ES-I3 (cell line): ENCODE results near the gene CLCF1.

Experiments
- H3K36me3 ChIP-seq: 2 replicates; pipeline ENCODE4 v1.6.1; 2013; ENCODE audit warnings: mild to moderate bottlenecking, low read length, control low read depth, moderate library complexity; ENCODE audit not compliant: insufficient read depth
- H3K4me1 ChIP-seq: 2 replicates; pipeline ENCODE4 v1.6.1; 2013; ENCODE audit warnings: mild to moderate bottlenecking, control low read depth, low read length; ENCODE audit not compliant: insufficient read depth
- H3K9ac ChIP-seq: 2 replicates; pipeline ENCODE4 v1.6.1; 2013; ENCODE audit warnings: low read depth, mild to moderate bottlenecking, low read length, moderate library complexity
- H3K9me3 ChIP-seq: 2 replicates; pipeline ENCODE4 v1.6.1; 2013; ENCODE audit warnings: mild to moderate bottlenecking, low read length, moderate library complexity; ENCODE audit not compliant: control insufficient read depth, insufficient read depth

CLCF1 gene

DNA sequence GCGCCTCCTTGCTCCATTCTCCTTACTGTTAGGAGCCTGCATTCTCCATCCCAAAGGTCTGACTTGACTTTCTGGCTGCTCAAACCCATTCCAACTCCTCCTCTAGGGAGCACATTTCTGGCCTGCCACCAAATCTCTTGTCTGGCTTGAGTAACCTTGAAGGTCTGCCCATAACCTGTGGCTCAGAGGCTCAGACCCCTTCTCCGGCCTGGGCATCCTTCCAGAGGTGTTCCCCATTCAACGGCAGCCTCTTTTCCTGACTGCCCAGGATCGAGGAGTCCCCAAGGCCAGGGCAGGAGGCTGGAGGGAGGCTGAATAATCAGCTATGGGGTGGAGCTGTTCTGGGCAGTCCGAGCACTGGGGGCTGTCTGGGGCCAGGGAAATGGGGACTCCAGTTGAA is 20.6 kb upstream of the CLCF1 start:
- Histone ChIP-seq H3K36me3 (peaks cover 8% of the 10 kb centered on the region), H3K4me1 (peaks cover 19% of the 10 kb centered on the region), H3K9ac (no peak overlapping the region), H3K9me3 (no peaks in the 10 kb centered on the region)

- Histone ChIP-seq H3K9me3 (no peaks in the 10 kb centered on the region), H3K4me1 (peaks cover 19% of the 10 kb centered on the region), H3K36me3 (peaks cover 6% of the 10 kb centered on the region), H3K9ac (no peak overlapping the region)
Measured at GRCh38 chr11:67393437-67393836, 20.0 kb upstream of the CLCF1 start.

DNA sequence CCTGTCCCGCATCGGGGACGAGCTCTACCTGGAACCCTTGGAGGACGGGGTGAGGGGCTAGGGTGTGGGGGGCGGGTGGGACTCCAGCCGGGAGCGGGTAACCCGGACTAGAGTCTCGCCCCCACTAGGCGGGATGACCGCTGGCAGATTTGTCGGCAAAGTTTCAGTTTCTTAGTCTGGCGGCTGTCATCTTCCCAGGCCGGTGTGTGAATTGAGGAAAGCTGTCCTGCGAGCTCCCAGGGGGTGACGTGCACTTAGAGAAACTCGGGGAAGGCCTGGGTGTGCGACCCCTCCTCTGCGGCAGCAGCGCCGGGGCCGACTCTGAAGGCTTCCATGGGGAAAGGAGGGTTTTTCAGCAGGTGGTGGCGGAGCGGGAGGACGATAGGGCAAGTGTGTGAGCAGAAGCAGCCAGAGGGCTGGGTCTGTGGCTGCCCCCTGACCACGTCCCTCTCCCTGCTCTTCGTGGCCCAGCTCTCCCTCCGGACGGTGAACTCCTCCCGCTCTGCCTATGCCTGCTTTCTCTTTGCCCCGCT is 18.9 kb upstream of the CLCF1 start:
- peak overlapping the region; percentile 56 for H3K9ac ChIP-seq
- H3K9me3 ChIP-seq, result no peaks in the 10 kb centered on the region
- peaks cover 14% of the 10 kb centered on the region for H3K4me1 ChIP-seq
- 0 out of 2 replicates have a peak, but pooled peaks cover under 1% of the 10 kb centered on the region for H3K36me3 ChIP-seq

DNA sequence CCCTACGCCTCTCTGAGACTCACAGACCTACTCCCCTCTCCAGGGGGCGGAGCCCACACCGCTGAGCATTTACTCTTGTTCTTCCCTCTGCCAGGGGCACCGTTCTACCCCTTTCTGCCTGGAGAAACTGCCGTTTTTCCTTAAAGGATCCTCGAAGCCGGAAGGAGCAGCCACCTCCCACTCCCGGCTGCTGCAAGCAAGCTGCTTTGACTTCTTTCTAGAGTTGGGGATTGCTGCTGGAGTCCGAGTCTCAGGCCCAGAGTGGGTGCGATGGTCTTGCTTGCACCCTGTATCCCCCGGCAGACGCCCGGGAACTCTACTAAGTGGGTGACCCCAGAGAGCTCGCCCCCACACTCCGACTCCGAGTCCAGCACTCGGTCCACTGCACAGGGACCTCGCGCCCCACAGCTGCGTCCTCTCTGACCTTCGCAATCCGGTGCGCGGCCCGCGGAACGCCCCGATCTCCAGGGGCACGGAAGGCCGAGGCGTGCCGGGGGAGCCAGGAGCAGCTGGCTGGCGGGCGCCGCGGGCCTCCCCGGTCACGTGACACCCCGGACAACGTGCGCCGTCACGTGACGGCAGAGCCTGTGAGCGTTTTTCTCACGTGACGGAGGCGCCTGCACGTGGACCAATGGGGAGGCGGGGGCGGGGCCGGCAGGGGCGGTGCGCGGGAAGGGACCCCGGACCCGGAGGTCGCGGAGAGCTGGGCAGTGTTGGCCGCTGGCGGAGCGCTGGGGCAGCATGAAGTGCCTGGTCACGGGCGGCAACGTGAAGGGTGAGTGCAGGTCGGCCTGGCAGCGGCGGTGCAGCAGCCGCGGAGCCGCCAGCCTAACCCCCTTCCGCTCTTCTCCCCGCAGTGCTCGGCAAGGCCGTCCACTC is 18.1 kb upstream of the CLCF1 start, which contains the start of gene RAD9A:
TSS of gene RAD9A (plus strand) at position 683 of the 879 bp plus-strand sequence. CDS start at position 742, 59 bp downstream.
- H3K36me3 ChIP-seq, result no peaks in the 10 kb centered on the region
- peaks cover 18% of the 10 kb centered on the region for H3K4me1 ChIP-seq
- peak within 1 kb of the TSS; percentile 56 for H3K9ac ChIP-seq
- no peaks in the 10 kb centered on the region for H3K9me3 ChIP-seq

GRCh38 chr11:67390947-67391303 is 17.5 kb upstream of the CLCF1 start:
- peaks cover 12% of the 10 kb centered on the region; the same call in 1 of the 2 replicates for H3K4me1 ChIP-seq
- H3K36me3 ChIP-seq, result no peaks in the 10 kb centered on the region
- peak overlapping the region; percentile 56 for H3K9ac ChIP-seq
- no peaks in the 10 kb centered on the region for H3K9me3 ChIP-seq

DNA sequence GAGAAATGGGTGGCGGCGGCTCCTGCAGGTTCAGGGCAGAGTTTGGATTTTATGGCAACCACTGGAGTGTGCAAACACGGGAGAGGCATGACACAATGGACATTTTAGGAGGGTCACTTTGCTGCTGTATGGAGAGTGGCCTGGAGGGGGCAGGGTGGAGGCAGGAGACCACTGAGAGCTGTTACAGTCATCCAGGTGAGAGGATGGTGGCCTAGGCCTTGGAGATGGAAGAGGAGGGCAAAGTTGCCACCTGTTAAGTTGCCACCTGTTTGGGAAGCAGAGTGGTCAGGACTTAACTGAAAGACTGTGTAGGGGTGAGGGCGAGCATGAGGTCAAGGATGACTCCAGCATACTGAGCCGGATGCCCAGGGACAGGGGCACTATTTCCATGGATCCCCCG is 16.1 kb upstream of the CLCF1 start:
- no peak overlapping the region for H3K9ac ChIP-seq

DNA sequence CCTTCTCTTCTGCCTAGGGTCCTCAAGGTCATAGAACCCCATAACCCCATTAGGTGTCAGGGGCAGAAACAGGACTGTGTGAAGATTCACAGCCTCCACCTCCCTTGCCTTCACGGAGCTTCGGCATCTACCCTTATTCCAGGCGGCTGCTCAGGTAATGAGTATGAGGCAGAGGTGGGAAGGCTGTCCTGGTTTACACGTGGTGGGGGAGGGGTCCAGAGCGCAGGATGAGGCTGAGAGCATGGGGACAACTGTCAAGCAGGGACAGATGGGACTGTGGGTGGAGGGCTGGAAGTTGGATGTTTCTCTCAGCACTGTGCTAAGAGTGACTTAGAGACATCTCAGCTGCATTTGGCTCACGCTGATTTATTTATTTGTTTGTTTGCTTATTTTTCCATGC is 14.1 kb upstream of the CLCF1 start:
- Histone ChIP-seq H3K4me1 (peaks cover 10% of the 10 kb centered on the region; the same call in 1 of the 2 replicates), H3K9me3 (no peaks in the 10 kb centered on the region), H3K36me3 (no peaks in the 10 kb centered on the region), H3K9ac (no peak overlapping the region)

More for the DNA sequence above, 16.1 kb upstream of the CLCF1 start:
- H3K36me3 ChIP-seq, result no peaks in the 10 kb centered on the region
- H3K4me1 ChIP-seq, result peaks cover 12% of the 10 kb centered on the region; the same call in 1 of the 2 replicates
- no peaks in the 10 kb centered on the region for H3K9me3 ChIP-seq

DNA sequence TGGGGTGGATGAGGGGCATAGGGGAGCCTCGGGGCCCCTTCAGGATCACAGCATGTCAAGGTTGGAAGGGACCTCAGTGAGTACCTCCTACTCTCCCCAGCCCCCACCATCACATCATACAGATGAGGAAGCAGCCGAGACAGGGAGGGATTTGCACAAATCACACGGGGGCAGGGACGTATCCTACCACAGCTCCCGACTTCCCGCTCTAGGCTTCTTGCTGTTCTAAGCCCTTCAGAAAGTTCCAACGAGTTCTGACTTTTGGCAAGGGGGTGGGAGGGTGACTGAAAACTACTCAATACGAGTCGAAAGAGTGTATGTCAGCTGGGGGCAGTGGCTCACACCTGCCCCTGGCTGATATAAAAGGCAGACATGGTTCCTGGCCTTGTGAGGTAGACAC is 13.7 kb upstream of the CLCF1 start:
- peaks cover 10% of the 10 kb centered on the region; the same call in 1 of the 2 replicates for H3K4me1 ChIP-seq
- H3K9me3 ChIP-seq, result no peaks in the 10 kb centered on the region
- no peaks in the 10 kb centered on the region for H3K36me3 ChIP-seq
- H3K9ac ChIP-seq, result peak overlapping the region; percentile 30; the same call in 1 of the 2 replicates

DNA sequence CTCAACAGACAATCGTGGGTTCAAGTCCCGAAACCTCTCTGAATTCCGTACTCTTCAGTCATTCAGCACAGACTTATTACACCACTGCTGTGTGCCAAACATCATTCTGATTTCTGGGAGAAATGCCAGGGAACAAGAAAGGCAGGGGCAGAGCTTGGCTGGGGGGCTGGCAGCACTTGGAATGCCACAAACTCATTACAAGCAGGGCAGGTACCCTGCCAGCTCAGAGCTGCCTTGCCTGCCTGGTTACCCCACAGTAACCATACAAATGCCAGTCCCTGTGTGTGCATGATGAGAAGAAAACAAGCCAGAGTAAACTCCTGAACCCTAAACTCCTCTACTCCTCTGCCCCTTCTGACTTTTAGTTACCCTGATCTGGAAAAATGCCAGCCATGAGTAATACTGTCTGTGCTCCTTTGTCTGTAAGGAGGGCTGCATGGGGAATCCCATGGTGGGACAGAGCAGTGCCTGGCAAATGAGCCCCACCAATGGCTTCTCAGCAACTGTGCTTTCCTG is 11.5 kb upstream of the CLCF1 start:
- H3K36me3 ChIP-seq, result no peaks in the 10 kb centered on the region
- H3K4me1 ChIP-seq, result peaks cover 10% of the 10 kb centered on the region; the same call in 1 of the 2 replicates
- H3K9me3 ChIP-seq, result no peaks in the 10 kb centered on the region
- H3K9ac ChIP-seq, result no peak overlapping the region

GRCh38 chr11:67382276-67383136 is 9.1 kb upstream of the CLCF1 start:
- peaks cover 22% of the 10 kb centered on the region; the same call in 1 of the 2 replicates for H3K4me1 ChIP-seq
- no peak overlapping the region for H3K9ac ChIP-seq
- H3K9me3 ChIP-seq, result no peaks in the 10 kb centered on the region
- H3K36me3 ChIP-seq, result no peaks in the 10 kb centered on the region

GRCh38 chr11:67381244-67381972 is 8.0 kb upstream of the CLCF1 start:
- no peaks in the 10 kb centered on the region for H3K9me3 ChIP-seq
- peaks cover 19% of the 10 kb centered on the region; the same call in 1 of the 2 replicates for H3K4me1 ChIP-seq
- H3K36me3 ChIP-seq, result no peaks in the 10 kb centered on the region
- no peak overlapping the region for H3K9ac ChIP-seq

DNA sequence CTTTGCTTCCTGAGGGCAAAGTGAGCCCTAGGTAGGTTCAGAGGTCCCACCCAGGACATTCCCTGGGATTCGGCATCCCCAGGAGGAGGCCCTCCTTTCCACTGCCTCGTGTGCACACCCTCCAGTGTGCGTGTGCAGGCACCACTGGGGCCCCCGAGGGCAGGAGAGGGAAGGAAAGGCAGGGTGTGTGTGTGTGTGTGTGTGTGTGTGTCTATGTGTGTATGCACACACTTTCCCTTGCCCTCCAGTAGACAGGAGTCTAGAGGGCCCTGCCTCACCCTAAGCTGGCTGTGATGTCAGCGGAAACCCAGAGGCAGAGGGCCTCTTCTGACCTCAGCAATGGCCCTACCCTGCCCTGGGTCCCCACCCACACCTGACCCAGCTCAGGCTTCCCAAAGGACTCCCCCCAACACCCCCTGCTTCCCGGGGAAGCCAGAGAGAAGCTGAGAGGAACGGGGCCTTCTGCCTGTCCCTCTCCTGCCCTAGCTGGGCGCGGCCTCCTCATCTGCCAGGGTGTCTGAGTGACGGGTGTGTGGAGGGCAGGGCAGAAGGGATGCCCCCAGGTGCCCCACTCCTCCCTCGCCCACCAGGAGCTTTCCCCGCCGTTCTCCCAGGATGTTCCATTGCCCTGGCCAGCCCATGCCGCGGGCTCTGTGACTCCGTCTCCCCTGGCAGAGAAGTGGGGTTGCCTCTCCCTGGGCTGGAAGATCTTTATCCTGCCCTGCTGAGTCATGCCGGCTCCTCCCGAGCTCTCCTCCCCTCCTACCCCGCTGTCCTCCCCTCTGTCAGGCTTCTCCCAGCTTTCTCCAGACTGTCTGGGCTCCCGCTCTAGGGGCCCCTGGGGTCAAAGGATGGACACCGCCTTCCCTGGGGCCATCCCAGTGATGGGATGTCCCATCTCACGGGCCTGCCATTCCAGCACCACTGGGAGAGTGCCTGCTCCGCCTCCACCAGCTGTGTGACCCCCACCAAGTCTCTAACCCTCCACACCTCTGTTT is 6.0 kb upstream of the CLCF1 start:
- Histone ChIP-seq H3K9ac (no peak overlapping the region), H3K36me3 (no peaks in the 10 kb centered on the region)

GRCh38 chr11:67378544-67378943 is 5.1 kb upstream of the CLCF1 start:
- H3K9me3 ChIP-seq, result no peaks in the 10 kb centered on the region
- H3K9ac ChIP-seq, result no peak overlapping the region
- no peaks in the 10 kb centered on the region for H3K36me3 ChIP-seq
- peaks cover 20% of the 10 kb centered on the region; the same call in 1 of the 2 replicates for H3K4me1 ChIP-seq

More for the DNA sequence above, 6.0 kb upstream of the CLCF1 start:
- peaks cover 20% of the 10 kb centered on the region; the same call in 1 of the 2 replicates for H3K4me1 ChIP-seq
- no peaks in the 10 kb centered on the region for H3K9me3 ChIP-seq
